BE2C (cell line): ENCODE measurements around the gene KCNQ5.

Experiments
- DNase-seq: peaks from one replicate; pipeline ENCODE4 v3.0.0-alpha.2; 2020
- H3K27me3 ChIP-seq: fragments of 250-450 bp; sonication (Bioruptor Pico); 2 replicates; pipeline ENCODE4 v1.5.1; 2020; ENCODE audit warnings: mild to moderate bottlenecking
- H3K36me3 ChIP-seq: fragments of 250-450 bp; sonication (Bioruptor Pico); 2 replicates; pipeline ENCODE4 v1.5.1; 2020; ENCODE audit warnings: mild to moderate bottlenecking
- H3K4me1 ChIP-seq: fragments of 250-450 bp; sonication (Bioruptor Pico); 2 replicates; pipeline ENCODE4 v1.5.1; 2020
- H3K4me3 ChIP-seq: 2 replicates; pipeline ENCODE4 v1.5.1; 2011; ENCODE audit warnings: low read depth, low read length
- H3K9me3 ChIP-seq: fragments of 250-450 bp; sonication (Bioruptor Pico); 2 replicates; pipeline ENCODE4 v1.5.1; 2020
- TF ChIP-seq, protein P1 (sequence below): IDR thresholded peaks from 2 replicates; pipeline ENCODE4 v1.5.1; 2012; ENCODE audit warnings: mild to moderate bottlenecking, low read depth, low read length

The KCNQ5 gene

DNA sequence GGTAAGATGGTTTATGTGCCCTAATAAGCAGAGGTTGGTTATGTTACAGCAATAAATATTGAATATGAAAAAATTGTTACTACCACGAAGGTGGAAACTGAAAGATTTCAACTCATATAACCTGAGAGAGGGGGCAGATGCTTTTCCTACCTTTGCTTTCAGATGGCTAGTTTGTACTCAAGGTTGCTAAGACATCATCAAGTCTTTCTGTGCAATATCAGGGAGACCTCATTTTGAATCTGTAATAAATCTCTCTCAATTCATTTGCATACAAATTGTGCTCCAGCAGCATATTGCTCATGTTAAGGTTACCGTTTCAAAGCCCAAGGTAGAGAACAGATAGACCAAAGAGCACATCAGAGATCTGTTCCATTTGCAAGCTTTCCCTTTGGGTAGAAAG is 383.0 kb downstream of the KCNQ5 start:
- H3K4me3 ChIP-seq: no peak overlapping the region
- H3K9me3 ChIP-seq: no peaks in the 10 kb centered on the region
- TF ChIP-seq, protein P1, sequence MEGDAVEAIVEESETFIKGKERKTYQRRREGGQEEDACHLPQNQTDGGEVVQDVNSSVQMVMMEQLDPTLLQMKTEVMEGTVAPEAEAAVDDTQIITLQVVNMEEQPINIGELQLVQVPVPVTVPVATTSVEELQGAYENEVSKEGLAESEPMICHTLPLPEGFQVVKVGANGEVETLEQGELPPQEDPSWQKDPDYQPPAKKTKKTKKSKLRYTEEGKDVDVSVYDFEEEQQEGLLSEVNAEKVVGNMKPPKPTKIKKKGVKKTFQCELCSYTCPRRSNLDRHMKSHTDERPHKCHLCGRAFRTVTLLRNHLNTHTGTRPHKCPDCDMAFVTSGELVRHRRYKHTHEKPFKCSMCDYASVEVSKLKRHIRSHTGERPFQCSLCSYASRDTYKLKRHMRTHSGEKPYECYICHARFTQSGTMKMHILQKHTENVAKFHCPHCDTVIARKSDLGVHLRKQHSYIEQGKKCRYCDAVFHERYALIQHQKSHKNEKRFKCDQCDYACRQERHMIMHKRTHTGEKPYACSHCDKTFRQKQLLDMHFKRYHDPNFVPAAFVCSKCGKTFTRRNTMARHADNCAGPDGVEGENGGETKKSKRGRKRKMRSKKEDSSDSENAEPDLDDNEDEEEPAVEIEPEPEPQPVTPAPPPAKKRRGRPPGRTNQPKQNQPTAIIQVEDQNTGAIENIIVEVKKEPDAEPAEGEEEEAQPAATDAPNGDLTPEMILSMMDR: no peak
- no peaks in the 10 kb centered on the region for H3K4me1 ChIP-seq
- no peak for DNase-seq
- no peaks in the 10 kb centered on the region for H3K36me3 ChIP-seq
- no peaks in the 10 kb centered on the region for H3K27me3 ChIP-seq

GRCh38 chr6:73006146-73006545 is 384.3 kb downstream of the KCNQ5 start:
- no peak overlapping the region for H3K4me3 ChIP-seq
- H3K4me1 ChIP-seq: no peaks in the 10 kb centered on the region
- no peaks in the 10 kb centered on the region for H3K27me3 ChIP-seq
- H3K36me3 ChIP-seq: no peaks in the 10 kb centered on the region
- no peak for DNase-seq
- no peaks in the 10 kb centered on the region for H3K9me3 ChIP-seq
- TF ChIP-seq, protein P1: no peak

GRCh38 chr6:73011945-73012344 is 390.1 kb downstream of the KCNQ5 start:
- no peak overlapping the region for H3K4me3 ChIP-seq
- H3K9me3 ChIP-seq: no peaks in the 10 kb centered on the region
- DNase-seq: no peak
- H3K4me1 ChIP-seq: no peaks in the 10 kb centered on the region
- TF ChIP-seq, protein P1: no peak
- H3K27me3 ChIP-seq: no peaks in the 10 kb centered on the region
- H3K36me3 ChIP-seq: no peaks in the 10 kb centered on the region

GRCh38 chr6:73017476-73017875 is 395.6 kb downstream of the KCNQ5 start:
- no peak for DNase-seq
- H3K9me3 ChIP-seq: no peaks in the 10 kb centered on the region
- no peaks in the 10 kb centered on the region for H3K4me1 ChIP-seq
- TF ChIP-seq, protein P1: no peak
- H3K4me3 ChIP-seq: no peak overlapping the region
- H3K27me3 ChIP-seq: no peaks in the 10 kb centered on the region
- no peaks in the 10 kb centered on the region for H3K36me3 ChIP-seq

- no peak overlapping the region for H3K4me3 ChIP-seq
- no peaks in the 10 kb centered on the region for H3K27me3 ChIP-seq
- H3K36me3 ChIP-seq: no peaks in the 10 kb centered on the region
- TF ChIP-seq, protein P1: no peak
- DNase-seq: no peak
- no peaks in the 10 kb centered on the region for H3K4me1 ChIP-seq
- no peaks in the 10 kb centered on the region for H3K9me3 ChIP-seq
Measured at GRCh38 chr6:73024598-73024997, 402.7 kb downstream of the KCNQ5 start.

- H3K9me3 ChIP-seq: no peaks in the 10 kb centered on the region
- H3K36me3 ChIP-seq: no peaks in the 10 kb centered on the region
- H3K4me1 ChIP-seq: no peaks in the 10 kb centered on the region
- H3K4me3 ChIP-seq: no peak overlapping the region
- H3K27me3 ChIP-seq: no peaks in the 10 kb centered on the region
- DNase-seq: no peak
- TF ChIP-seq, protein P1: no peak
Measured at GRCh38 chr6:73027691-73028090, 405.8 kb downstream of the KCNQ5 start.
